HepG2 (cell line): Measurements from ENCODE around the gene MIA.

Source experiments
- ZNF607 ChIP-seq: sonication (generic); formaldehyde crosslinking; IDR thresholded peaks from 2 replicates; pipeline ENCODE4 v1.5.1; 2020; ENCODE audit warnings: missing genetic modification reagents, mild to moderate bottlenecking, borderline replicate concordance
- TF ChIP-seq, protein P1 (sequence below): sonication (generic); formaldehyde crosslinking; IDR thresholded peaks from 2 replicates; pipeline ENCODE4 v1.5.0; 2020; ENCODE audit warnings: missing genetic modification reagents

DNA sequence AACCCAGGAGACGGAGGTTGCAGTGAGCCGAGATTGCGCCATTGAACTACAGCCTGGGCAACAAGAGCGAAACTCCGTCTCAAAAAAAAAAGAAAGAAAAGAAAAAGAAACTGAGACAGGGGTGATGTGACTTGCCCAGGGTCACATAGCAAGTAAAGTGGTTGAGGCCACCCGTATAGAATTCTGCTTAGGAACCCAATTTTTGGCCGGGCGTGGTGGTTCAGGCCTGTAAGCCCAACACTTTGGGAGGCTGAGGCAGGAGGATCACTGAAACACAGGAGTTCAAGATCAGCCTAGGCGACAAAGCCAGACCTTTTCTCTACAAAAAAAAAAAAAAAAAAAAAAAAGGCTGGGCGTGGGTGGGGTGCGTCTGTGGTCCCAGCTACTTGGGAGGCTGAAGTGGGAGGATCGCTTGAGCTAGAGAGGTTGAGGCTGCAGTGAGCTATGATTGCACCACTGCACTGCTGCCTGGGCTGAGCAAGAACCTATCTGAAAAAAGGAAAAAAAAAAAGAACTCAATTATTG, 23.0 kb upstream of the MIA start:
- TF ChIP-seq, protein P1, sequence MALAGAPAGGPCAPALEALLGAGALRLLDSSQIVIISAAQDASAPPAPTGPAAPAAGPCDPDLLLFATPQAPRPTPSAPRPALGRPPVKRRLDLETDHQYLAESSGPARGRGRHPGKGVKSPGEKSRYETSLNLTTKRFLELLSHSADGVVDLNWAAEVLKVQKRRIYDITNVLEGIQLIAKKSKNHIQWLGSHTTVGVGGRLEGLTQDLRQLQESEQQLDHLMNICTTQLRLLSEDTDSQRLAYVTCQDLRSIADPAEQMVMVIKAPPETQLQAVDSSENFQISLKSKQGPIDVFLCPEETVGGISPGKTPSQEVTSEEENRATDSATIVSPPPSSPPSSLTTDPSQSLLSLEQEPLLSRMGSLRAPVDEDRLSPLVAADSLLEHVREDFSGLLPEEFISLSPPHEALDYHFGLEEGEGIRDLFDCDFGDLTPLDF (CRISPR knock-in tag) = no peak
- TF ChIP-seq ZNF607 (CRISPR knock-in tag) = no peak
